Retinal pigment epithelial cell (primary cell): ENCODE results near the gene MAPK12.
A peak's percentile ranks its signal among the peaks of the same experiment; 100 is the strongest.

Experiments used
- DNase-seq: peaks from one replicate; pipeline ENCODE4 v3.0.0-alpha.2; 2010; ENCODE audit warnings: low read depth
- H3K4me3 ChIP-seq: 2 replicates; pipeline ENCODE4 v1.5.1; 2011; ENCODE audit warnings: mild to moderate bottlenecking, low read length, control low read depth, moderate library complexity
- CTCF ChIP-seq: conservative IDR thresholded peaks from 2 replicates; pipeline ENCODE4 v1.5.1; 2011; ENCODE audit warnings: low read depth, low read length, control low read depth, inconsistent platforms

MAPK12 gene

GRCh38 chr22:50244420-50245213 lies 16.9 kb downstream of the MAPK12 start, which contains the start of gene TUBGCP6:
Gene TUBGCP6 (minus strand): TSS chr22:50245023. CDS start chr22:50244459, 564 bp downstream.
- H3K4me3 ChIP-seq: peak within 1 kb of the TSS; percentile 98
- DNase-seq: peak; percentile 64
- TF ChIP-seq CTCF: peak; percentile 27

- DNase-seq: no peak
- no peak for TF ChIP-seq CTCF
- peak overlapping the region; percentile 98 for H3K4me3 ChIP-seq
Observed at GRCh38 chr22:50243685-50244419, 17.6 kb downstream of the MAPK12 start.

GRCh38 chr22:50242406-50242949 lies 19.0 kb downstream of the MAPK12 start:
- DNase-seq: no peak
- no peak for TF ChIP-seq CTCF
- peak overlapping the region; percentile 27 for H3K4me3 ChIP-seq

GRCh38 chr22:50238755-50239154 lies 22.7 kb downstream of the MAPK12 start:
- TF ChIP-seq CTCF: no peak
- no peak overlapping the region for H3K4me3 ChIP-seq
- no peak for DNase-seq

- no peak for DNase-seq
- no peak overlapping the region for H3K4me3 ChIP-seq
- peak; percentile 65 for TF ChIP-seq CTCF
Observed at GRCh38 chr22:50236731-50237409, 24.6 kb downstream of the MAPK12 start.

DNA sequence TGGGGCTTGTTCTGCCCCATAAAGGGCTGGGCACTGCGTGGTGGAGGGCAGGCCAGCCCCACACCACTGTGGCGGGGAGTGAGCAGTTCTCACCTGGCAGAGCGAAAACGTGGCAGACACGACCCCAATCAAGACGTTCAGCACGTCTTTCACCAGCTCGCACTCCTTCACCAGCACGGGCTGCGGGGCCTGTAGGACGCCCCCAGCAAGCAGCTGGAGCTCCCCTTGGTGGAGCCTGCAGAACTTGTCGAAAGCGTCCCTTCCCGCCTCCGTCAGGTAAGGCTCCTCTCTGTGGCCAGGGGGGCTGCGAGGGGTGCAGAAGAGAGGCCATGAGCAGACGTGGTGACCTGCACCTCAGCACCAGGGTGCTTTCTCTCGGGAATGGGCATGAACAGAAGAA lies 28.3 kb downstream of the MAPK12 start:
- no peak for TF ChIP-seq CTCF
- no peak for DNase-seq

More for the DNA sequence above, 28.3 kb downstream of the MAPK12 start:
- H3K4me3 ChIP-seq: no peak overlapping the region
